H1 (cell line): ENCODE data around the gene LOXL1. TPM values are rescaled to one million over a fixed set of nuclear protein-coding genes. Genes with fewer than 3 reads are reported as not detected.

ENCODE experiments used
- CTCF ChIA-PET: fragments of 300-600 bp; sonication (Branson Sonifier 250); formaldehyde crosslinking; loops from one replicate; lab custom pipeline; 2021; ENCODE audit not compliant: partially characterized antibody; lab: Charles Lee
- POLR2A ChIA-PET: fragments of 300-600 bp; sonication (Branson Sonifier 250); formaldehyde crosslinking; loops from one replicate; lab custom pipeline; 2021; ENCODE audit warnings: inconsistent platforms; ENCODE audit not compliant: partially characterized antibody; lab: Charles Lee
- DNase-seq, 2 experiments: peaks; one replicate each; pipeline versions ENCODE4 v3.0.0 to v3.0.0-alpha.2; 2010 to 2022; ENCODE audit warnings: low spot score in 2 of 2, low read depth in 1 of 2, mixed read lengths in 1 of 2
- FAIRE-seq: peaks from 2 replicates; lab custom pipeline; 2011; peaks lifted over from hg19 to GRCh38; lab: Jason Lieb, UNC
- H2AFZ ChIP-seq: 2 replicates; pipeline ENCODE4 v1.8.1; 2012; ENCODE audit warnings: low read length, inconsistent platforms
- H2AK5ac ChIP-seq: 2 replicates; pipeline ENCODE4 v1.6.1; 2013; ENCODE audit warnings: low read depth, low read length
- H2BK120ac ChIP-seq: replicated peaks from 2 replicates; pipeline ENCODE3; 2013; ENCODE audit warnings: low read depth, low read length, inconsistent platforms
- H2BK12ac ChIP-seq: 2 replicates; pipeline ENCODE4 v1.6.1; 2013; ENCODE audit warnings: low read depth, low read length
- H2BK15ac ChIP-seq: 2 replicates; pipeline ENCODE4 v1.6.1; 2013; ENCODE audit warnings: low read length
- H2BK20ac ChIP-seq: 2 replicates; pipeline ENCODE4 v1.6.1; 2013; ENCODE audit warnings: low read length
- H2BK5ac ChIP-seq: 2 replicates; pipeline ENCODE4 v1.6.1; 2013; ENCODE audit warnings: low read depth, low read length
- H3K14ac ChIP-seq: 2 replicates; pipeline ENCODE4 v1.6.1; 2013; ENCODE audit warnings: inconsistent platforms; ENCODE audit not compliant: insufficient read length
- H3K18ac ChIP-seq: 2 replicates; pipeline ENCODE4 v1.6.1; 2013; ENCODE audit warnings: low read length; ENCODE audit errors: extremely low read depth
- H3K23ac ChIP-seq: 2 replicates; pipeline ENCODE4 v1.6.1; 2013; ENCODE audit warnings: inconsistent platforms; ENCODE audit not compliant: insufficient read length
- H3K23me2 ChIP-seq: 2 replicates; pipeline ENCODE4 v1.6.1; 2013; ENCODE audit warnings: low read depth, low read length
- H3K27ac ChIP-seq: 2 replicates; pipeline ENCODE4 v1.6.1; 2011; ENCODE audit warnings: low read depth, low read length, inconsistent platforms
- H3K27me3 ChIP-seq, 4 experiments: replicated peaks in 1 of 4; 1 replicate in 1 of 4; 2 replicates in 3 of 4; pipeline versions ENCODE4 v1.6.1 to v1.8.1; 2011 to 2013; ENCODE audit warnings: low read length in 3 of 4, mild to moderate bottlenecking in 3 of 4, inconsistent platforms in 2 of 4, mixed read lengths in 2 of 4, moderate library complexity in 1 of 4; ENCODE audit not compliant: control insufficient read depth in 3 of 4, insufficient read depth in 3 of 4; ENCODE audit errors: extremely low read depth in 1 of 4
- H3K36me3 ChIP-seq, 4 experiments: 2 replicates each; pipeline versions ENCODE4 v1.6.1 to v1.8.1; 2011 to 2013; ENCODE audit warnings: mild to moderate bottlenecking in 4 of 4, low read length in 3 of 4, moderate library complexity in 2 of 4, control low read depth in 1 of 4, inconsistent platforms in 1 of 4; ENCODE audit not compliant: insufficient read depth in 4 of 4, control insufficient read depth in 2 of 4
- H3K4ac ChIP-seq: replicated peaks from 2 replicates; pipeline ENCODE3; 2013; ENCODE audit warnings: low read length, low read depth, mixed read lengths, inconsistent platforms; ENCODE audit not compliant: insufficient read length
- H3K4me1 ChIP-seq, 4 experiments: replicated peaks in 1 of 4; 1 replicate in 1 of 4; 2 replicates in 3 of 4; pipeline versions ENCODE4 v1.6.1 to v1.8.1; 2011 to 2013; ENCODE audit warnings: low read length in 3 of 4, inconsistent platforms in 2 of 4, mixed read lengths in 1 of 4; ENCODE audit not compliant: insufficient read depth in 4 of 4, control insufficient read depth in 3 of 4
- H3K4me2 ChIP-seq, 2 experiments: 2 replicates each; pipeline versions ENCODE4 v1.6.1 to v1.8.1; 2011 to 2013; ENCODE audit warnings: low read depth in 2 of 2, low read length in 2 of 2, control low read depth in 1 of 2, inconsistent platforms in 1 of 2, mild to moderate bottlenecking in 1 of 2; ENCODE audit not compliant: insufficient read depth in 1 of 2
- H3K4me3 ChIP-seq, 4 experiments: fragments of 200-600, 300-600 bp in 1 of 4; sonication (generic), shearing (Covaris generic), sonication (Bioruptor Twin) in 1 of 4; 2 replicates each; pipeline versions ENCODE4 v1.5.1 to v1.8.1; 2011 to 2016; ENCODE audit warnings: low read length in 4 of 4, low read depth in 3 of 4, control low read depth in 2 of 4, inconsistent platforms in 2 of 4, mild to moderate bottlenecking in 2 of 4, mixed read lengths in 1 of 4, moderate library complexity in 1 of 4; ENCODE audit not compliant: insufficient read depth in 2 of 4; ENCODE audit errors: extremely low read depth in 1 of 4
- H3K56ac ChIP-seq: replicated peaks from 2 replicates; pipeline ENCODE3; 2013; ENCODE audit warnings: low read depth, mild to moderate bottlenecking, mixed read lengths, low read length, inconsistent platforms; ENCODE audit not compliant: insufficient read length
- H3K79me1 ChIP-seq: 2 replicates; pipeline ENCODE4 v1.6.1; 2013; ENCODE audit warnings: low read depth, low read length, control low read depth
- H3K79me2 ChIP-seq, 2 experiments: 2 replicates each; pipeline versions ENCODE4 v1.6.1 to v1.8.1; 2012 to 2013; ENCODE audit warnings: low read length in 2 of 2, mild to moderate bottlenecking in 2 of 2, inconsistent platforms in 1 of 2; ENCODE audit not compliant: insufficient read depth in 2 of 2, control insufficient read depth in 1 of 2
- H3K9ac ChIP-seq, 4 experiments: replicated peaks in 1 of 4; 1 replicate in 1 of 4; 2 replicates in 3 of 4; pipeline versions ENCODE4 v1.6.1 to v1.8.1; 2011 to 2013; ENCODE audit warnings: low read depth in 3 of 4, low read length in 3 of 4, control low read depth in 2 of 4, mild to moderate bottlenecking in 2 of 4, moderate library complexity in 2 of 4, inconsistent platforms in 1 of 4; ENCODE audit errors: extremely low read depth in 1 of 4
- H3K9me3 ChIP-seq, 2 experiments: 2 replicates each; pipeline versions ENCODE4 v1.6.1 to v1.8.1; 2012 to 2013; ENCODE audit warnings: mild to moderate bottlenecking in 2 of 2, moderate library complexity in 2 of 2, control low read depth in 1 of 2, inconsistent platforms in 1 of 2, low read depth in 1 of 2, low read length in 1 of 2, mixed read lengths in 1 of 2; ENCODE audit not compliant: insufficient read depth in 2 of 2
- H4K20me1 ChIP-seq, 2 experiments: replicated peaks in 1 of 2; 2 replicates each; pipeline versions ENCODE3 to v1.8.1; 2011 to 2013; ENCODE audit warnings: inconsistent platforms in 2 of 2, low read length in 2 of 2, mild to moderate bottlenecking in 1 of 2; ENCODE audit not compliant: insufficient read depth in 2 of 2, control insufficient read depth in 1 of 2
- H4K5ac ChIP-seq: 2 replicates; pipeline ENCODE4 v1.6.1; 2013; ENCODE audit warnings: low read length, low read depth, mixed read lengths, inconsistent platforms; ENCODE audit not compliant: insufficient read length
- H4K8ac ChIP-seq: 2 replicates; pipeline ENCODE4 v1.8.0; 2013; ENCODE audit warnings: mild to moderate bottlenecking, moderate library complexity, low read length, inconsistent platforms; ENCODE audit not compliant: insufficient read depth; ENCODE audit errors: extremely low read depth
- H4K91ac ChIP-seq: replicated peaks from 2 replicates; pipeline ENCODE3; 2013; ENCODE audit warnings: low read length, mixed read lengths, inconsistent platforms; ENCODE audit not compliant: insufficient read length
- ATF3 ChIP-seq: IDR thresholded peaks from 2 replicates; pipeline ENCODE4 v1.6.1; 2011; ENCODE audit warnings: low read depth, mild to moderate bottlenecking, low read length; ENCODE audit not compliant: insufficient read depth
- BRCA1 ChIP-seq: IDR thresholded peaks from 2 replicates; pipeline ENCODE4 v1.6.1; 2012; ENCODE audit warnings: low read depth, low read length, improper control_type of control experiment
- CTBP2 ChIP-seq: IDR thresholded peaks from 2 replicates; pipeline ENCODE4 v1.7.0; 2011; ENCODE audit warnings: borderline replicate concordance, mild to moderate bottlenecking, moderate library complexity, mixed read lengths, low read length; ENCODE audit not compliant: insufficient read depth, insufficient read length
- GTF2F1 ChIP-seq: IDR thresholded peaks from 2 replicates; pipeline ENCODE4 v1.6.1; 2012; ENCODE audit warnings: low read depth, low read length, improper control_type of control experiment, borderline replicate concordance
- KDM5A ChIP-seq: fragments of 200-600 bp; IDR thresholded peaks from 2 replicates; pipeline ENCODE4 v1.7.1; 2012; ENCODE audit warnings: mild to moderate bottlenecking, low read length, inconsistent platforms, mixed read lengths
- MAX ChIP-seq: IDR thresholded peaks from 2 replicates; pipeline ENCODE4 v1.6.1; 2012; ENCODE audit warnings: inconsistent platforms
- NRF1 ChIP-seq: IDR thresholded peaks from 2 replicates; pipeline ENCODE4 v1.6.1; 2011; ENCODE audit warnings: mild to moderate bottlenecking, low read depth, low read length, improper control_type of control experiment
- PHF8 ChIP-seq: fragments of 200-600 bp; sonication (generic); conservative IDR thresholded peaks from 2 replicates; pipeline ENCODE4 v1.7.1; 2012; ENCODE audit warnings: low read depth, mild to moderate bottlenecking, inconsistent platforms, low read length, moderate library complexity
- SP1 ChIP-seq: IDR thresholded peaks from 2 replicates; pipeline ENCODE4 v1.6.1; 2011; ENCODE audit warnings: low read depth, low read length
- SP2 ChIP-seq: IDR thresholded peaks from 2 replicates; pipeline ENCODE4 v1.6.1; 2012; ENCODE audit warnings: mild to moderate bottlenecking, low read length, inconsistent platforms
- SP4 ChIP-seq: IDR thresholded peaks from 2 replicates; pipeline ENCODE4 v1.6.1; 2012; ENCODE audit warnings: low read length, inconsistent platforms
- SUZ12 ChIP-seq: fragments of 200-600 bp; sonication (generic); IDR thresholded peaks from 2 replicates; pipeline ENCODE4 v1.6.1; 2012; ENCODE audit warnings: mild to moderate bottlenecking, inconsistent platforms, low read length, moderate library complexity, mixed read lengths
- TAF7 ChIP-seq: optimal IDR thresholded peaks from 2 replicates; pipeline ENCODE3; 2011; ENCODE audit warnings: low read depth, mild to moderate bottlenecking, inconsistent platforms, low read length, moderate library complexity, borderline replicate concordance
- TBP ChIP-seq: IDR thresholded peaks from 2 replicates; pipeline ENCODE4 v1.6.1; 2011; ENCODE audit warnings: low read depth, low read length, improper control_type of control experiment
- WGBS, 2 experiments: shearing (Covaris generic) in 1 of 2; methylation state at CpG; one replicate each; pipeline versions ENCODE4 v1.1.6 to v1.1.7; 2013 to 2015; ENCODE audit warnings: low lambda C conversion rate in 2 of 2, mixed read lengths in 2 of 2, inconsistent platforms in 1 of 2, low coverage in 1 of 2, missing lambda C conversion rate in 1 of 2; ENCODE audit not compliant: insufficient replicate concordance in 2 of 2, insufficient coverage in 1 of 2, insufficient read length in 1 of 2; ENCODE audit errors: extremely low coverage in 1 of 2, missing lambda C conversion rate in 1 of 2; 5-methylcytosine and 5-hydroxymethylcytosine counted together
- polyA plus RNA-seq, 7 experiments: library from polyadenylated mRNA; depleted of rRNA in 3 of 7; stranded (reverse) in 5 of 7; unstranded in 2 of 7; fragments of >200 nt in 5 of 7; fragments of 200-250 nt in 2 of 7; gene quantifications; 1 replicate in 5 of 7; 2 replicates in 1 of 7; 4 replicates in 1 of 7; pipeline versions ENCODE4 v1.2.1 to v1.2.3, GENCODE V29; 2011 to 2013; ENCODE audit warnings: missing spikeins in 2 of 7, mixed read lengths in 2 of 7
- total RNA-seq: library from RNA; stranded (reverse); fragmentation: NEBNext Ultra II Directional; extraction: Animal tissue kit (Norgen Biotek cat#: 25700); gene quantifications from 2 replicates; pipeline ENCODE4 v1.2.1, GENCODE V29; 2021

Gene LOXL1
- total and polyA plus RNA-seq, 2 of the 8 experiments (the other 6 are each of a cell fraction or from before 2014, with no cell fraction given) = 8.1 to 14.4 TPM

- no peak overlapping the region for H2AFZ ChIP-seq
- no peak overlapping the region for H2BK12ac ChIP-seq
- no peak overlapping the region for H4K8ac ChIP-seq
- 85% methylated on average over 10 of the region's 10 CpGs; no CpG with 5 or more reads in 1 of the 2 experiments for WGBS, 2 experiments
- FAIRE-seq (no peak), DNase-seq (no peak)
- no peak overlapping the region for H2AK5ac ChIP-seq
- no peaks in the 10 kb centered on the region; a peak in 1 of 7 replicates for H3K27me3 ChIP-seq
- H3K79me2 ChIP-seq = no peaks in the 10 kb centered on the region
- no peak overlapping the region for H2BK5ac ChIP-seq
- H3K36me3 ChIP-seq = no peaks in the 10 kb centered on the region
- CTCF ChIA-PET = interaction anchor here (0.7 to 5.5 kb wide), 8 partner anchors 9 to 65 kb away, joined by 3 to 56 read pairs (median 4); partner anchors contain the start of gene PML
- no peak overlapping the region for H3K56ac ChIP-seq
- no peak overlapping the region for H2BK20ac ChIP-seq
- no peak overlapping the region for H2BK15ac ChIP-seq
- H3K4ac ChIP-seq = no peak overlapping the region
- H3K4me3 ChIP-seq = no peak overlapping the region
- H4K91ac ChIP-seq = no peak overlapping the region
- POLR2A ChIA-PET = interaction anchor here (0.9 to 1.1 kb wide), 2 partner anchors 11 to 49 kb away, joined by 3 read pairs; partner anchors contain the start of gene PML
- H3K18ac ChIP-seq = no peak overlapping the region
- H3K23ac ChIP-seq = no peak overlapping the region
- H3K9ac ChIP-seq = no peak overlapping the region
- H3K4me2 ChIP-seq = no peak overlapping the region
- H3K14ac ChIP-seq = no peak overlapping the region
- H3K4me1 ChIP-seq = no peaks in the 10 kb centered on the region; a peak in 1 of 7 replicates
- H4K20me1 ChIP-seq = no peaks in the 10 kb centered on the region
- no peaks in the 10 kb centered on the region for H3K9me3 ChIP-seq
- no peaks in the 10 kb centered on the region for H3K23me2 ChIP-seq
- H3K27ac ChIP-seq = no peak overlapping the region
- H3K79me1 ChIP-seq = no peaks in the 10 kb centered on the region
- H4K5ac ChIP-seq = no peak overlapping the region
- H2BK120ac ChIP-seq = no peak overlapping the region
- no peak for TF ChIP-seq GTF2F1
- TF ChIP-seq TBP = no peak
- no peak for TF ChIP-seq BRCA1
- TF ChIP-seq SP1 = no peak
- no peak for TF ChIP-seq MAX
- TF ChIP-seq KDM5A = no peak
- no peak for TF ChIP-seq SUZ12
- no peak for TF ChIP-seq CTBP2
- TF ChIP-seq NRF1 = no peak
- no peak for TF ChIP-seq SP2
- no peak for TF ChIP-seq ATF3
- no peak for TF ChIP-seq TAF7
- TF ChIP-seq PHF8 = no peak
- no peak for TF ChIP-seq SP4
Observed at GRCh38 chr15:73983211-73983727, 57.0 kb downstream of the LOXL1 start.
